Suppressor macrophage treated with lipopolysaccharide for 4 hours (primary cell): ENCODE results near the gene WFDC12.
"Not testable (repeated sequence)": the region's sequence is repeated elsewhere in the genome, so short reads cannot be mapped to it uniquely, and the experiment has no call there.

Experiments used
- DNase-seq: peaks from one replicate; pipeline ENCODE4 v3.0.0-alpha.2; 2020

The WFDC12 gene

GRCh38 chr20:45124365-45124764 is at the start of gene WFDC12:
Gene WFDC12, minus strand, starts transcription at chr20:45124465. Its CDS starts 18 bp downstream, at chr20:45124447.
- no peak for DNase-seq

GRCh38 chr20:45173522-45173921 is 49.3 kb upstream of the WFDC12 start:
- DNase-seq = no peak

- DNase-seq = no peak
Observed at GRCh38 chr20:45164906-45165305, 40.6 kb upstream of the WFDC12 start.

- no peak for DNase-seq
Observed at GRCh38 chr20:45163083-45163803, 39.0 kb upstream of the WFDC12 start.

- DNase-seq = no peak
Observed at GRCh38 chr20:45157962-45158361, 33.7 kb upstream of the WFDC12 start.

GRCh38 chr20:45156713-45157112 is 32.4 kb upstream of the WFDC12 start:
- peak; percentile 31 for DNase-seq

GRCh38 chr20:45154794-45155193 is 30.5 kb upstream of the WFDC12 start:
- DNase-seq = peak; percentile 46

- DNase-seq = no peak
Observed at GRCh38 chr20:45154183-45154582, 29.9 kb upstream of the WFDC12 start.

- DNase-seq = peak; percentile 76
Observed at GRCh38 chr20:45153752-45154151, 29.5 kb upstream of the WFDC12 start.

- no peak for DNase-seq
Observed at GRCh38 chr20:45153147-45153546, 28.9 kb upstream of the WFDC12 start.

GRCh38 chr20:45152405-45152804 is 28.1 kb upstream of the WFDC12 start:
- DNase-seq = no peak

GRCh38 chr20:45149062-45149461 is 24.8 kb upstream of the WFDC12 start:
- DNase-seq = no peak

GRCh38 chr20:45140836-45141235 is 16.6 kb upstream of the WFDC12 start:
- DNase-seq = no peak

GRCh38 chr20:45139733-45140375 is 15.6 kb upstream of the WFDC12 start:
- not testable (repeated sequence) for DNase-seq

- peak; percentile 76 for DNase-seq
Observed at GRCh38 chr20:45138561-45139300, 14.5 kb upstream of the WFDC12 start.

GRCh38 chr20:45136911-45137310 is 12.6 kb upstream of the WFDC12 start:
- no peak for DNase-seq

- no peak for DNase-seq
Observed at GRCh38 chr20:45128099-45128498, 3.8 kb upstream of the WFDC12 start.

- DNase-seq = no peak
Observed at GRCh38 chr20:45121388-45121787, 2.9 kb downstream of the WFDC12 start.

- no peak for DNase-seq
Observed at GRCh38 chr20:45119556-45120266, 4.6 kb downstream of the WFDC12 start.

GRCh38 chr20:45118028-45118427 is 6.2 kb downstream of the WFDC12 start:
- DNase-seq = no peak

- no peak for DNase-seq
Observed at GRCh38 chr20:45117581-45117980, 6.7 kb downstream of the WFDC12 start.

- no peak for DNase-seq
Observed at GRCh38 chr20:45115829-45116228, 8.4 kb downstream of the WFDC12 start.

GRCh38 chr20:45115386-45115774 is 8.9 kb downstream of the WFDC12 start:
- no peak for DNase-seq
